ENCODE results near the gene FHAD1. TPM values are rescaled to one million over a fixed set of nuclear protein-coding genes. Genes with fewer than 3 reads are reported as not detected.

FHAD1 gene
- total RNA-seq, 1 donor from 2014 or later: 0.32 TPM

GRCh38 chr1:15309687-15310086, 62.7 kb downstream of the FHAD1 start:
- ATAC-seq: no peak

- no peak for ATAC-seq
Measured at GRCh38 chr1:15310544-15310943, 63.5 kb downstream of the FHAD1 start.

GRCh38 chr1:15311122-15311822, 64.2 kb downstream of the FHAD1 start:
- ATAC-seq: peak; percentile 19

- ATAC-seq: no peak
Measured at GRCh38 chr1:15311880-15312279, 64.9 kb downstream of the FHAD1 start.

- ATAC-seq: no peak
Measured at GRCh38 chr1:15312626-15313411, 65.8 kb downstream of the FHAD1 start.

GRCh38 chr1:15314328-15315281, 67.6 kb downstream of the FHAD1 start:
- ATAC-seq: peak; percentile 45

- ATAC-seq: no peak
Measured at GRCh38 chr1:15315815-15316214, 68.8 kb downstream of the FHAD1 start.

GRCh38 chr1:15316510-15316909, 69.5 kb downstream of the FHAD1 start:
- no peak for ATAC-seq

GRCh38 chr1:15320267-15320666, 73.2 kb downstream of the FHAD1 start:
- no peak for ATAC-seq

- ATAC-seq: no peak
Measured at GRCh38 chr1:15321601-15322000, 74.6 kb downstream of the FHAD1 start.

GRCh38 chr1:15322648-15323350, 75.8 kb downstream of the FHAD1 start:
- peak; percentile 31 for ATAC-seq

GRCh38 chr1:15323351-15323988, 76.4 kb downstream of the FHAD1 start:
- peak; percentile 86 for ATAC-seq

- peak; percentile 26 for ATAC-seq
Measured at GRCh38 chr1:15323989-15324868, 77.2 kb downstream of the FHAD1 start.

GRCh38 chr1:15324869-15325335, 77.9 kb downstream of the FHAD1 start:
- ATAC-seq: no peak

- no peak for ATAC-seq
Measured at GRCh38 chr1:15325375-15326085, 78.5 kb downstream of the FHAD1 start.

GRCh38 chr1:15326691-15327588, 79.9 kb downstream of the FHAD1 start:
- ATAC-seq: no peak

GRCh38 chr1:15328351-15329103, 81.5 kb downstream of the FHAD1 start:
- ATAC-seq: no peak

Data from esophagus mucosa (tissue), 1 donor.